GM19438 (cell line): ENCODE data around the gene DCTN5.

Experiments used
- ATAC-seq: cut with Tn5 transposase; IDR thresholded peaks from one replicate; pipeline ENCODE4 v1.9.1; 2021; ENCODE audit warnings: low read depth; ENCODE audit not compliant: unreplicated experiment

Gene DCTN5

DNA sequence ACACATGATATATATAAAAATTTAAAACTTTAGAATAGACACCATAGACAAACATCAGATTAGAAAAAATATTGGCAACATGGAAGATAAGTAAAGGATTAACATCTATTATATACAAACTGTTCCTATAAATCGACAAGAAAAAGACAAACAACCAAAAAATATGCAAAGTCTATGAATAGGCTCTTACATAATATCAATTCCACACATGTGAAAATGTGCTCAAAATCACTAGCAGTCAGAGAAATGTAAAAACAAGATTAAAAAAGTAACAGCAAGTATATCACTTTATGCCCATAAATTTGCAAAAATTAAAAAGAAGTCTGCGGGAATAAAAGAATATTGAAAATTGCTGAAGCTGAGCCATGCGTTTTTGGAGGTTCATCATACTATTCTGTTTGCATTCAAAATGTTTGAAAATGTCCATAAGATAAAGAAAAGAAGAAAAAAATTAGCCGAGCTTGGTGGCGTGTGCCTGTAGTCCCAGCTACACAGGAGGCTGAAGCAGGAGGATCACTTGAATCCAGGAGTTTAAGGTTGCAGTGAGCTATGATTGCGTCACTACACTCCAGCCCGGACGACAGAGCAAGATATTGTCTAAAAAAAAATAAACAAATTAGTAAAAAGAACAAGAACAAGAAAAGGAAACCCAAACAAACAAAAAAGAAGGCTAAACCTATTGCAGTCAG is 83.0 kb downstream of the DCTN5 start:
- ATAC-seq, result no peak

DNA sequence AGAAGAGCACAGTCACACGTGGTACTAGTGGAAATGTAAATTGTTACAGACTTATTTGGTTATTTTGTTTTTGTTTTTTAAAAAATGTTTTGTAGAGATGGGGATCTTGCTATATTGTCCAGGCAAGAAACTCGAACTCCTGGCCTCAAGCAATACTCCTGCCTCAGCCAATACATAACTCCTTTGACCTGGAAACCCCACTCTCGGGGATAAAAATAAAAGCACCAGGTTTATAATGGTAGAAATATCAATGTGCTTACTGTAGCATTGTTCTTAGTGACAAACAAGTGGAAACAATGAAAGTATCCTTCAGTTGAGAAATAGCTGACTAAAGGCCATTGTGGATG is 83.5 kb downstream of the DCTN5 start:
- ATAC-seq, result no peak

DNA sequence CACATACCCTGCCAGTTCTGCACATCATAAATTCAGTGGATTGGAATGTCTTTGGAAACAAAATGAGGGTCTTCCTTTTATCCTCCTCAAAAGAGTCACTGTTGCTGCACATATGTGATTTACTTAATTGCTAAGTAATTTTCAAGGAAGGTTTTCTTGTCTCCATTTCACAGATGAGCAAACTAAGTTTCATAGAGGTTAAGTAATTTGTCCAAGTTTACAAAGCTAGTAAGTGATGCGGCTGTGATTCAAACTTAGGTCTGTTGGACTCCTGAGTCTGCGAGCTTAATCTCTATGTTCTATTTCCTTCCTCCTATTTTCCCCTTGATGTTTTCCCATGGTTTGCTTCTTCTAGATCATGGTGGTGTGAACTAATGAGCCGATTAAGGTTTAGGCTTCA is 85.4 kb downstream of the DCTN5 start:
- no peak for ATAC-seq
